NK-92 (cell line): ENCODE data around the gene RARRES1.
"Not testable (repeated sequence)": the region's sequence is repeated elsewhere in the genome, so short reads cannot be mapped to it uniquely, and the experiment has no call there.

Experiments used
- DNase-seq: peaks from one replicate; lab custom pipeline; 2025; ENCODE audit not compliant: unreplicated experiment; lab: John Stamatoyannopoulos, UW

Gene RARRES1

DNA sequence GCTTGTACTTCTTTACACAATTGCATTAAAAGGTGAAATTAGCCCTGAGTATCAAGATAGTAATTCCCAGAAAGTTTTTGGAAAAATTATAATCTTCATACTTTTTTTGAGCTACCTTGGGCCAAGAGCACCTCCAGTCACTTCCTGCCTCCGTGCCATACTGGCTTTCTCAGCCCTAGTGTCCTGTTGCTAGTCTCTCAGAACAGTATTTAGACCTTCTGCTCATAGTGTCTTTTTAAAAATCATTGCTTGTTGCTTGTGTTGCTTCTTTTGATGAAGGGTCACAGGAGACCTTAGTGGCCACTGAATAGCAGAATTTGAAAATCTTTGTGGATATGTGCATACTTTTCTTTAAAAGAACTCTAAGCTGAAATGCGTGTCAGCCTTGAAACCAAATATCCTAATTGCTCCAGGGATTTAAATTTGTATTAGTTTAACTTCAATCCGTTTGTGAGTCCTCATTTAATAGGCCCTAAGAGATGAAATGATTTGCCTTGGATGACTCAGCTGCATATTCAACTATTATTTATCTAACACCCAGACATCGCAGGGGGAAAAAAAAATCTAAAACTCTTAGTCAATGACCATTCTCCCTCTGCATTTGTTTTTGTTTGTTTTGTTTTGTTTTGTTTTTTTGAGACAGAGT lies 30.7 kb downstream of the RARRES1 start:
- DNase-seq, result no peak

DNA sequence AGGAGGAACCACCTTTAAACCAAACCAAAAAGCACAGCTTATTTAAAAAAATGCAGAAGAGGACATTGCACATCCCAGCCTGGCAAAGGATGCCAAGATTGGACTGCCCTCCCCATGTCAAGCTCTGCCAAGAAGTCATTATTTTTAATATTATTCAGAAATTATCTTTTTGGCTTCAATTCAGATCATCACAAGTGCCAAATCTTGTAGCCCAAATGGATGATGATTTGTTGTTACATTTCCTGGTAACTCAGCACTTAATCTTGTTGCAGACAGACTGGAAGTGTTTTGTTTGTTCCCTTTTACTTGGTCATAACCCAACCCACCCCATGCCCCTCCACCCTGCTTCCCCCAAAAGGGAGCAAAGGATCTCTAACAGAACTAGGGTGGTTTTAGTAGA lies 31.7 kb downstream of the RARRES1 start:
- DNase-seq, result no peak

- DNase-seq, result no peak
Observed at GRCh38 chr3:158696618-158697017, 35.6 kb downstream of the RARRES1 start.

- DNase-seq, result not testable (repeated sequence)
Observed at GRCh38 chr3:158693866-158694456, 38.3 kb downstream of the RARRES1 start.

GRCh38 chr3:158685159-158685558 lies 47.1 kb downstream of the RARRES1 start:
- no peak for DNase-seq

- no peak for DNase-seq
Observed at GRCh38 chr3:158683230-158683962, 48.9 kb downstream of the RARRES1 start.

GRCh38 chr3:158680861-158681260 lies 51.4 kb downstream of the RARRES1 start:
- DNase-seq, result no peak

GRCh38 chr3:158679547-158680000 lies 52.7 kb downstream of the RARRES1 start:
- DNase-seq, result no peak

DNA sequence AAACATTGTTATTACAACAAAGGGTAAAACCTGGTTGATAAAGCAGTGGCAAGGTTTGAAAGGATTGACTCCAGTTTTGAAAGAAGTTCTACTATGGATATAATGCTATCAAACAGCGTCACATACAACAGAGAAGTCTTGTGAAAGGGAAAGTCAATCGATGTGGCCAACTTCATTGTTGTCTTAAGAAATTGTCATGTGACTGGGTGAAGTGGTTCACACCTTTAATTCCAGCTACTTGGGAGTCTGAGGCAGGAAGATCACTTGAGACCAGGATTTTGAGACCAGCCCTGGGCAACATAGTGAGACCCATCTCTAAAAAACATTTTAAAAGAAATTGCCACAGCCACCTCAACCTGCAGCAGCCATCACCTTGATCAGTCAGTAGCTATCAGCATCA lies 53.6 kb downstream of the RARRES1 start:
- no peak for DNase-seq

- no peak for DNase-seq
Observed at GRCh38 chr3:158672215-158673176, 59.8 kb downstream of the RARRES1 start, which contains the start of gene LXN. Gene LXN, minus strand, starts transcription at chr3:158672648. Its CDS starts 170 bp downstream, at chr3:158672478.

DNA sequence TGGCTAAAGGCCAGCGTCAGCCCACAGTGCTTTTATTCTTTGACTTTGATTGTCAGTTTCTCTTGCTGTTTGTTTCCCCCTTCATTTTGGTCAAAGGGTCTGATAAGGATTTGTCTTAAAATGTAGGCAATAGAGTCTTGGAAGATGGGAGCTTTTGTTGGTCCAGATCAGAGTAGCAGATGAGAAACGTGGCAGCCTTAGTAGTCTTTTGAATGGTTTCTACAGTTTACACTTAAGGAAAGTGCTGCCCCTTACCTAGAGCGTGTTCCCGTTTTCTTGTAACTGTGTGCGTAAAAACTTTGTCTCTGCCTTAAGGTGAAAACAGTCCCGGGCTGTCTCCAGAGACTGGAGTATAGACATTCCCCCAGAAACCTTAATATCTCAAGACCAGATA lies 60.4 kb downstream of the RARRES1 start:
- DNase-seq, result no peak

GRCh38 chr3:158668506-158668905 lies 63.8 kb downstream of the RARRES1 start:
- no peak for DNase-seq

DNA sequence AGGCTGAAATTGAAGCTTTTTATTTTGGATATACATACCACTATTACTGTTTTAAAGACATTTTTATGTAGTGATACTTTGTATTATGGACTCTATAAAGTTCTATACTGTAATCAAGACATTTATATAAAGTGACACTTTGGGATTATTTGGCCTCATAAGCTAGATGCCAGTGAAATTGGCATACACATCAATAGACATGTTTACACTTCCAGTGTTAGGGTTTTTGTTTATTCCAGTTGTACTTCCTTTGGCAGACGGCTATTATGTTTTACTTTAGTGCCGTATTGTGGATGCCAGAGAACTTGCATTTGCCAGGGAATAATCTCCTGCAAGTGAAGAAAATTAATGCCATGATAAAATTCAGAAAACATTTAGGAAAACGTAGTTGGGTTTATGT lies 65.8 kb downstream of the RARRES1 start:
- no peak for DNase-seq

GRCh38 chr3:158663832-158664231 lies 68.4 kb downstream of the RARRES1 start:
- no peak for DNase-seq

- no peak for DNase-seq
Observed at GRCh38 chr3:158663246-158663645, 69.0 kb downstream of the RARRES1 start.

GRCh38 chr3:158660711-158661110 lies 71.5 kb downstream of the RARRES1 start:
- DNase-seq, result no peak

GRCh38 chr3:158659454-158660237 lies 72.6 kb downstream of the RARRES1 start:
- DNase-seq, result no peak

DNA sequence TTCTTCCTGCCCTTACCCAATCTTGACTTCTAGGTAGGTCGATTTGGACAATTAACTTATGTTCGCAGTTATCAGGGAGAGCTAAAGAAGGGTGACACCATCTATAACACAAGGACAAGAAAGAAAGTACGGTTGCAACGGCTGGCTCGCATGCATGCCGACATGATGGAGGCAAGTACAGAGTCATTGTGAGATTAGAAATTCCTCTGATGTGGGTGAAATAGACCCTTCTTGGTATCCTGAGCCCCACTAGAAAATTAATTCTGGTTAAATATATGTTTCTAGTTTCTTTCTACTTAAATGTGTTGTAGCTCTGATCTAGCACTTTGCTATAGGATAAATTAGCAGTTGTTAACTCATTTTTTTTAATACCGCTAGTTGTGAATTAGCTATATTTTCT lies 73.4 kb downstream of the RARRES1 start:
- DNase-seq, result no peak

DNA sequence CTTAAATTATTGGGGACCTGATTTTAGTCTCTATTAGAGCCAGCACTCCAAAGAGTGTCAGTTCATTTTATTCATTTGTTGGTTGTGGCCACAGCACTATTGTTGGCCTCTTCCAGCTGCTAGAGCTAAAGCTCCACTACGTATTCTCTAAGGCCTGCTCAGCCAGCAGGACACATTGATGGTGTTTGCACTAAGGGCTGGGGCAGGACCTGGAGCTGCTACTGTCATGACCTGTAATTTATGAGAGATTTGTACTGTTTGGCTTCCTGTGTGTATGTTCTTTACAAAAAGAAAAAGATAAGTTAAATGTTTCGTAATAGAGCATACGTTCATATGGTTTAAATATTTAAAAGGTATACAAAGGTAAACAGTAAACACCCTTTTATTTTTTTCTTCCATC lies 79.8 kb downstream of the RARRES1 start:
- no peak for DNase-seq

DNA sequence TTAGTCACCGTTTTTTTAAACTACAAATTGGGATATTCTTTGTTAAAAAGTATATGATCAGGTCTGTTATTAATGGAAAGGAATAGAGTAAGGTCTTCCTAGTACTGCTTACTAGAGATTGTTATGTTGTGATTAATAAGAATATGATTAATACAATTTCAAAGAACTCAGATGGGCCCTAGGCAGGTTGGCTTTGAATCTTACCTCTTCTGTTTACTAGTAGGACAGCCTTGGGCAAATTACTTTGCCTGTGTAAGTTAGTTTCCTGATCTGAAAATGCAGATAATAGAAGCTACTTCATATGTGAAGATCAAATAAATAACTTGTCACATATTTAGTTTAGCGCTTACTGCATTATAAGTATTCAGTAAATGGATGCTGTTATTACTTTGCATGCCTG lies 81.1 kb downstream of the RARRES1 start:
- no peak for DNase-seq
